ENCODE data around the gene GAA.
A peak's percentile ranks its signal among the peaks of the same experiment; 100 is the strongest.
"Not testable (repeated sequence)": the region's sequence is repeated elsewhere in the genome, so short reads cannot be mapped to it uniquely, and the experiment has no call there.

Gene GAA

GRCh38 chr17:80145076-80146075 is 44.0 kb downstream of the GAA start:
- DNase-seq: no peak

GRCh38 chr17:80146121-80147034 is 45.0 kb downstream of the GAA start:
- DNase-seq: peak; percentile 30

GRCh38 chr17:80147035-80147822 is 45.8 kb downstream of the GAA start, which contains the start of gene EIF4A3:
TSS of gene EIF4A3 (minus strand) at chr17:80147128. CDS start at chr17:80146961, 167 bp downstream.
- peak; percentile 95 for DNase-seq

- DNase-seq: no peak
Measured at GRCh38 chr17:80151333-80151732, 50.0 kb downstream of the GAA start.

DNA sequence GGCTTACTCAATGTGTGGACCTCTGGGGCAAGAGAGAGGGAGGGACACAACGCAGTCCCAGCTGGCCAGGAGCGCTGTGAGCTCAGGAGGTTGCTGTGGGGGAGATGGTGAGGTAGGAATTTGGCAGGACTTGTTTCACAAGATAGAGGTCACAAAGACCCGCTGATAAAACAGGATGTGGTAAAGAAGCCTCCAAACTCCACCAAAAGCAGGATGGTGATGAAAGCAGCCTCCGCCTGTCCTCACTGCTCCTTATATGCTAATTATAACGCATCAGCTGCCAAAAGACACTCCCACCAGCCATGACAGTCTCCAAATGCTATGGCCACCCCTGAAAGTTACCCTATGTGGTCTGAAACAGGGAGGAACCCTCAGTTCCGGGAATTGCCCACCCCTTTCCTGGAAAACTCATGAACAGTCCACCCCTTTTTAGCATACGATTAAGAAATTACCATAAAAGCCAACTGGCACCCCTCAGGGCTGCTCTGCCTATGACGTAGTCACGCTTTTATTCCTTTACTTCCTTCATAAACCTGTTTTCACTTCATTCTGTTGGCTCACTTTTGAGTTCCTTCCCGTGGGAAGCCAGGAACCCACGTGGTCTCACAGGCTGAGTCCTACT is 50.8 kb downstream of the GAA start:
- DNase-seq: no peak

DNA sequence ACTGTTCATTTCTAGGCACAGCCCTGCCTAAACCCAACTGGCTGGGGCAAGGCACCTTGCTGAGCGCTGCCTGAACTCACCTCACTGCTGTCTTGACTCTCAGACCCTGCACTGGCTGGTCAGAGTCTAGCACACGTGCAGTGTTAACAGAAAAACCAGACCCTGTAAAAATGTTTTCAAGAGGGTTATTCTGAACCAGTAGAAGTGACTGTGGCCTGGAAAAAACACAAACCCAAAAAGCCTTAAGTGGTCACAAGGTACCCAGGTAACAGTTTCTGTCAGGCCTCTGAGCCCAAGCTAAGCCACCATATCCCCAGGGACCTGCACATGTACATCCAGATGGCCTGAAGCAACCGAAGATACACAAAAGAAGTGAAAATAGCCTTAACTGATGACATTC is 51.6 kb downstream of the GAA start:
- DNase-seq: no peak

DNA sequence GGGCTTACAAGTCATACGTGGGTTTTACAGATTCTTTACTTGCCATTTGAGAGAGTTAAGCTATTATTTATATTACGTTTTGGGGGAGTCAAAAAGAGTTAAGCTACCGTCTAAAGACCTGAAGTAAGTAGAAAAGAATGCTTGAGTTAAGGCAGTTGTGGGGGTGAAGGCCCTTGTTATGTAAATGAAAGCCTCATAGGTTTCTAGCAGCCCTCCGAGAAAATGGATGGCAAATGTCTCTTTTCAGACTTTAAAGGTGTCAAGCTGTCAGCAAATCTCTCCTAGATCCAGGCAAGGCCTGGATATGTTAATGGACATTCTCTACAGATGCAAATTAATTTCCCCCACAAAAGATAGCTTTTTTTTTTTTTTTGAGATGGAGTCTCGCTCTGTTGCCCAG is 52.8 kb downstream of the GAA start:
- DNase-seq: no peak

DNA sequence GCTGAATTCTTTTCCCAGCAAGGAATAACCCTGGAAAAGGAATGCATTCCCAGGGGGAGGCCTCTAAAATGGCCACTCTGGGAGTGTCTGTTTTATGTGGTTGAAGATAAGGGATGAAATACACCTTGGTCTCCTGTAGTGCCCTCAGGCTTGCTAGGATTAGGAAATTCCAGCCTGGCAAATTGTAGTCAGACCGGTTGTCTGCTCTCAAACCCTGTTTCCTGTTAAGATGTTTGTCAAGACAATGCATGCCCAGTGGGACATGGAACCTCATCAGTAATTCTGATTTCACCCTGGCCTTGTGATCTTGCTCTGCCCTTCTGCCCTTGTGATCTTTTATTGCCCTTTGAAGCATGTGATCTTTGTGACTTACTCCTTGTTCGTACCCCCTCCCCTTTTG is 54.2 kb downstream of the GAA start:
- not testable (repeated sequence) for DNase-seq

- no peak for DNase-seq
Measured at GRCh38 chr17:80158846-80159245, 57.5 kb downstream of the GAA start.

- no peak for DNase-seq
Measured at GRCh38 chr17:80160536-80160935, 59.2 kb downstream of the GAA start.

- DNase-seq: no peak
Measured at GRCh38 chr17:80163336-80163735, 62.0 kb downstream of the GAA start.

DNA sequence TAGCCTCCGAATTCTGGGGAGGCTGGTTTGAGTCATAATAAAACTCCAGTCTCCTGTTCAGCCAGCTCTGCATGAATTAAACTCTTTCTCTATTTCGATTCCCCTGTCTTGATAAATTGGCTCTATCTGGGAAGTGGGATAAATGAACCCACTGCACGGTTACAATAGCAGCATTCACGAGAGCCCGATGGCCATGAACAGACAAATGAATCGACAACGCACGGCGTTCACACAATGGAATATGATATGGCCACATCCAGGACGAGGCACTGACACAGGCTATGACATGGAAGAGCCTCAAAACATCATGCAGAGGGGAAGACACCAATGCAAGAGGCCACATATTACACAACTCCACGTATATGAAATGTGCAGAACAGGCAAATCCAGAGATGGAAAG is 62.8 kb downstream of the GAA start:
- no peak for DNase-seq

DNA sequence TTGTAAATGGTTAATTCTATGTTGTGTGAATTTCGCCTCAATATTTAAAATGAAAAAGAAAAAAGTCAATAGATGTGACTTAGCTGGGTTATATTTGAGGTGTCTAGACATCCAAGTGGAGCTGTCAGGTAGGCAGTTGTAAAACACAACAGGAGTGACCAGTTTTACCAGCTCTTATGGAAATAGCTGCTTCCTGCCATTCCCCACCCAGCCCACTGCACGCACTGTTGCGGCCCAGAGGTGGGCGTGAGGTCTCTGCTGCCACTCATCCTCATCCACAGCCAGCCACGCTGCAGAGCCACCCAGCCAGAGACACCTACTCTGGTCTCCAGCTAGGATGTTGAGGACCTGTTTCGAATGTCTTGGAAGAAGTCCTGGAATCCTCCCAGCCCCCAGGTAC is 65.1 kb downstream of the GAA start:
- no peak for DNase-seq

- no peak for DNase-seq
Measured at GRCh38 chr17:80168371-80168770, 67.0 kb downstream of the GAA start.

GRCh38 chr17:80169107-80169506 is 67.7 kb downstream of the GAA start:
- DNase-seq: no peak

All from right kidney (tissue), 1 donor.